Activated T-cell treated with anti-CD3 and anti-CD28 coated beads, Interleukin-2, amount 50 U/mL, for 72 hours (primary cell): ENCODE data around the gene JARID2. TPM values are rescaled to one million over a fixed set of nuclear protein-coding genes. Genes with fewer than 3 reads are reported as not detected.
"Not testable (repeated sequence)": the region's sequence is repeated elsewhere in the genome, so short reads cannot be mapped to it uniquely, and the experiment has no call there.

ENCODE experiments used
- ATAC-seq, 2 donors: fragments of 150-1000 bp; cut with Tn5 transposase; replicated peaks in 1 of 2; 2 replicates each; pipeline ENCODE4 v1.10.0; 2021; ENCODE audit warnings: moderate library complexity in 2 of 2, mild to moderate bottlenecking in 1 of 2
- DNase-seq, 2 donors: peaks; one replicate each; pipeline ENCODE4 v3.0.0; 2021 to 2022; ENCODE audit warnings: mixed read lengths in 1 of 2
- H3K27ac Mint-ChIP-seq: one replicate; pipeline ENCODE4 v1.8.0; 2022; ENCODE audit warnings: mild to moderate bottlenecking, moderate library complexity, mixed read lengths
- H3K27me3 Mint-ChIP-seq: one replicate; pipeline ENCODE4 v1.8.0; 2022; ENCODE audit warnings: low read depth, mixed read lengths
- H3K36me3 Mint-ChIP-seq, 2 donors: one replicate each; pipeline ENCODE4 v1.8.0; 2022; ENCODE audit warnings: mixed read lengths in 2 of 2, mild to moderate bottlenecking in 1 of 2; ENCODE audit not compliant: insufficient read depth in 2 of 2
- H3K4me1 Mint-ChIP-seq: one replicate; pipeline ENCODE4 v1.8.0; 2022; ENCODE audit warnings: low read depth, mixed read lengths
- H3K4me3 Mint-ChIP-seq, 2 donors: one replicate each; pipeline ENCODE4 v1.8.0; 2022; ENCODE audit warnings: mild to moderate bottlenecking in 2 of 2, mixed read lengths in 2 of 2, moderate library complexity in 2 of 2
- H3K9me3 Mint-ChIP-seq, 2 donors: one replicate each; pipeline ENCODE4 v1.8.0; 2022; ENCODE audit warnings: mixed read lengths in 2 of 2
- total RNA-seq, 2 donors: library from RNA; stranded (reverse); gene quantifications; one replicate each; pipeline ENCODE4 v1.2.3, GENCODE V29; 2022

JARID2 gene
- total RNA-seq, 2 donors from 2014 or later = 37.9 to 53.0 TPM

- ATAC-seq (no peak), DNase-seq (no peak)
- Mint-ChIP-seq H3K9me3 (no peaks in the 10 kb centered on the region), H3K27ac (peak overlapping the region; percentile 92), H3K4me3 (peak overlapping the region; percentile 50 to 73), H3K4me1 (peaks cover 90% of the 10 kb centered on the region), H3K36me3 (peaks cover 3 to 21% of the 10 kb centered on the region in 2 donors), H3K27me3 (no peaks in the 10 kb centered on the region)
Observed at GRCh38 chr6:15320693-15321092, 74.8 kb downstream of the JARID2 start.

- no peaks in the 10 kb centered on the region for H3K27me3 Mint-ChIP-seq
- H3K36me3 Mint-ChIP-seq = peaks cover 3 to 22% of the 10 kb centered on the region in 2 donors
Observed at GRCh38 chr6:15322184-15322583, 76.3 kb downstream of the JARID2 start.

DNA sequence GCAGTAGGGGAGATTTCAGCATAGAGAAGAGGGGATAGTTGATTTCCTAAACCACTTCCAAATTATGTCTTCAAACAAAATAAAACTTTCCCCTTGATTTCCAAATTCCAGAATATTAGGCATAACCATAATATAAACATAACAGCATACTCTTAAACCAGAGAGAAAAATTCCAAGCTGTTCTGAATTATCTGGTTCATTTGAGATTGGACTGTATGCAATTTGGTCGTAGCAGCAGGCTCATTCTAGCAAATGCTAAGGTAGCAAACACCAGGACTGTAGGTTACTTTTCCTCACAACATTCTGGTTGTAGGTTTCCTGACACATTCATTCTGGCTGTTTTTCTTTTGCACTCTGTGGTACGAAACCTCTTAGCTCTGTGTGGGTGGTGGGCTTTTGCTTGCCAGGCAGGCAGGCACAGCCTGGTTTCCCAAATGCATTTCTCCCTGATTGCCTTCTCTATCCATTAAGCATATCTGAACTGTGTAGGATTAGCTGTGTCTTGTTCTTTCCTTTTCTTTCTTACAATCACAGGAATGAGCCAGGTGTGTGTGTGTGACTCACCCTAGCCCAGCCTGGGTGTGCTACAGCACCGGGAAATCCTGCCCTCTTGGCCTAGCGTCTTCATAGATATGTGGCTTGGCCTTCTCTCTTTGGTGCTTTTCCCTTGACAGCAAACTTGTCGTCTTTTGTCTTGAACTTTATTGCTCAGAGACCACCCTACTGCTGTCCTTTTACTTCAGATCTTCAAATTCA lies 77.1 kb downstream of the JARID2 start:
- DNase-seq (no peak), ATAC-seq (peak; percentile 21 to 33)
- peaks cover 88% of the 10 kb centered on the region for H3K4me1 Mint-ChIP-seq
- H3K27me3 Mint-ChIP-seq = no peaks in the 10 kb centered on the region
- H3K27ac Mint-ChIP-seq = peak overlapping the region; percentile 87
- H3K36me3 Mint-ChIP-seq = peaks cover 6 to 19% of the 10 kb centered on the region in 2 donors
- no peaks in the 10 kb centered on the region for H3K9me3 Mint-ChIP-seq
- peak overlapping the region; percentile 50 to 64 for H3K4me3 Mint-ChIP-seq

More at GRCh38 chr6:15322184-15322583, 76.3 kb downstream of the JARID2 start:
- Mint-ChIP-seq H3K4me3 (peak overlapping the region; percentile 50 to 64), H3K4me1 (peaks cover 88% of the 10 kb centered on the region), H3K9me3 (no peaks in the 10 kb centered on the region), H3K27ac (peak overlapping the region; percentile 87)
- ATAC-seq (no peak), DNase-seq (no peak)

DNA sequence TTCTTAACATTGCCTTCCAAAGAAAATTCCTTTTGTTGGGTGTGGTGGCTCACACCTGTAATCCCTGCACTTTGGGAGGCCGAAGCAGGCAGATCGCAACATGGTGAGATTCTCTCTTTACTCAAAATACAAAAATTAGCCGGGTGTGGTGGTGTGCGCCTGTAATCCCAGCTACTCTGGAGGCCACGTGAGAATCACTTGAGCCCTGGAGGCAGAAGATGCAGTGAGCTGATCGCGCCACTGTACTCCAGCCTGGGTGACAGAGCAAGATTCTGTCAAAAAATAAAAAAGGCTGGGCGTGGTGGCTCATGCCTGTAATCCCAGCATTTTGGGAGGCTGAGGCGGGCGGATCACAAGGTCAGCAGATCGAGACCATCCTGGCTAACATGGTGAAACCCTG lies 77.7 kb downstream of the JARID2 start:
- peak overlapping the region; percentile 5 for H3K27ac Mint-ChIP-seq
- not testable (repeated sequence) for H3K27me3 Mint-ChIP-seq, ATAC-seq, H3K9me3 Mint-ChIP-seq, DNase-seq
- H3K4me1 Mint-ChIP-seq = peaks cover 88% of the 10 kb centered on the region
- peaks cover 6 to 19% of the 10 kb centered on the region in 2 donors for H3K36me3 Mint-ChIP-seq
- peak overlapping the region; percentile 29 to 33 for H3K4me3 Mint-ChIP-seq

- H3K27me3 Mint-ChIP-seq = no peaks in the 10 kb centered on the region
- peaks cover 6 to 19% of the 10 kb centered on the region in 2 donors for H3K36me3 Mint-ChIP-seq
- DNase-seq = no peak
- no peak for ATAC-seq
- peak overlapping the region in 1 of 2 donors; percentile 15 for H3K4me3 Mint-ChIP-seq
- no peak overlapping the region for H3K27ac Mint-ChIP-seq
- no peaks in the 10 kb centered on the region for H3K9me3 Mint-ChIP-seq
- H3K4me1 Mint-ChIP-seq = peaks cover 88% of the 10 kb centered on the region
Observed at GRCh38 chr6:15324427-15324985, 78.6 kb downstream of the JARID2 start.

GRCh38 chr6:15325540-15325955 lies 79.7 kb downstream of the JARID2 start:
- Mint-ChIP-seq H3K4me1 (peaks cover 88% of the 10 kb centered on the region), H3K4me3 (peak overlapping the region; percentile 54 to 81), H3K36me3 (peaks cover 6 to 19% of the 10 kb centered on the region in 2 donors)

DNA sequence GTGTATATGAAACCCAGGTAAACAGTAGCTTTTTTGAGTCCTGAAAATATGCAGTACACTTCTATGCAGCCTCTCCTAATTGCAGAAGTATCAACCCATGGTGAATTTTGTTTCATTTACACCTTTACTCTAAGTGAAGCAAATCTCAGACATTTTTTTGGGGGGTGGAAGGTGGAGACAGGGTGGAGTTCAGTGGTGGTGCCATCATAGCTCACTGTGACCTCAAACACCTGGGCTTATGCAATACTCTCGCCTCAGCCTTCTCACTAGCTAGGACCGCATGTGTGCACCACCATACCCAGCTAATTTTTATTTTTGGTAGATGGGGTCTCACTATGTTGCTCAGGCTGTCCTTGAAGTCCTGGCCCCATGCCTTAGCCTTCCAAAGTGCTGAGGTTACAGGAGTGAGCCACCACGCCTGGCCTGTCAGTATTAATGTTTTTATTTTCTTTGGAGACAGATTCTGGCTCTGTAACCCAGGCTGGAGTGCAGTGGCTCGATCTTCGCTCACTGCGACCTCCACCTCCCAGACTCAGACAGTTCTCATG lies 80.3 kb downstream of the JARID2 start:
- no peaks in the 10 kb centered on the region for H3K9me3 Mint-ChIP-seq
- ATAC-seq (peak; percentile 31 to 35), DNase-seq (no peak)
- no peaks in the 10 kb centered on the region for H3K27me3 Mint-ChIP-seq
- H3K27ac Mint-ChIP-seq = peak overlapping the region; percentile 82
- peaks cover 6 to 20% of the 10 kb centered on the region in 2 donors for H3K36me3 Mint-ChIP-seq
- H3K4me1 Mint-ChIP-seq = peaks cover 88% of the 10 kb centered on the region
- H3K4me3 Mint-ChIP-seq = peak overlapping the region; percentile 60 to 81

More at GRCh38 chr6:15325540-15325955, 79.7 kb downstream of the JARID2 start:
- Mint-ChIP-seq H3K27ac (peak overlapping the region; percentile 97), H3K27me3 (no peaks in the 10 kb centered on the region), H3K9me3 (no peaks in the 10 kb centered on the region)
- ATAC-seq (peak; percentile 38 to 52), DNase-seq (peak in 1 of 2 donors; percentile 33)

- H3K9me3 Mint-ChIP-seq = no peaks in the 10 kb centered on the region
- peak overlapping the region; percentile 82 for H3K27ac Mint-ChIP-seq
- DNase-seq (peak; percentile 54 to 63), ATAC-seq (peak; percentile 74 to 78)
- H3K27me3 Mint-ChIP-seq = no peaks in the 10 kb centered on the region
- H3K4me3 Mint-ChIP-seq = peak overlapping the region; percentile 60 to 81
- peaks cover 6 to 16% of the 10 kb centered on the region in 2 donors for H3K36me3 Mint-ChIP-seq
- peaks cover 82% of the 10 kb centered on the region for H3K4me1 Mint-ChIP-seq
Observed at GRCh38 chr6:15327271-15327670, 81.4 kb downstream of the JARID2 start.

GRCh38 chr6:15329197-15329671 lies 83.4 kb downstream of the JARID2 start:
- ATAC-seq (no peak), DNase-seq (no peak)
- no peaks in the 10 kb centered on the region for H3K9me3 Mint-ChIP-seq
- peaks cover 7 to 12% of the 10 kb centered on the region in 2 donors for H3K36me3 Mint-ChIP-seq
- H3K27ac Mint-ChIP-seq = peak overlapping the region; percentile 93
- H3K4me3 Mint-ChIP-seq = peak overlapping the region; percentile 52 to 79
- peaks cover 82% of the 10 kb centered on the region for H3K4me1 Mint-ChIP-seq
- H3K27me3 Mint-ChIP-seq = no peaks in the 10 kb centered on the region

DNA sequence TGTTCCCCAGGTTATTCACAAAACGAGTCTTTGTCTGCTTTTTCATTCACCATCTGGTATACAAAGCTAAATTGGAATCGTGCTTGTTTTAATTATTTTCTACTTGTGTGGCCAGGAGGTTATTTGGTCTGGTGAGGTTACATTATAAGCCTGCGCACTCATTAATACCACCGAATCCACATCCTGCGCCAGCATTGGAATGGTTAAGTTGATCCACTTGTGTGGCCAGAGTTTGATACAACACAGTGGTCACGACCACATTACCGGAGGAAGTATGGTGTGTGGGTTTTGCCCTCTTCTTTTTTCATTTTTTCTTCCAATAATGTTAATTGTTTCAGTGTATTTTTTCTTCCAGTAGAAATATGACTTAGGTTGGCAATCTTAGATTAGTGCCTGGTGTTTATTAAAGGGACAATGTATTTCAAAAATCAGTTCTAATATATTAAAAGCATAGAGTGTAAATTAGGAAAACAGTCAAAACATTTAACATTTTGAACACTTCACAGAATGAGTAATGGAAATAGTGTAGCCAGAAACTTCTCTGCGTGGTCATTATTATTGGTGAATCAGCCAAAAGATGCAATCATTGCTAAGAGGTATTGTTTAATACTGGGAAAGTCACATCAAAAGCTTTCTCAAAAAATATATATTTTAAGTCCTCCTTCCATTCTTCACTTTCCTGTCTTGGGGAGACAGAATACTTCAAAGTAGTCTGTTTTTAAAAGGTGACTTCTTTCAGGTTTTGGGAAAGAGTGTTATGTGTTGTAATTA lies 84.5 kb downstream of the JARID2 start:
- peaks cover 86% of the 10 kb centered on the region for H3K4me1 Mint-ChIP-seq
- H3K4me3 Mint-ChIP-seq = peak overlapping the region; percentile 72 to 79
- H3K27me3 Mint-ChIP-seq = no peaks in the 10 kb centered on the region
- H3K9me3 Mint-ChIP-seq = no peaks in the 10 kb centered on the region
- ATAC-seq (no peak), DNase-seq (no peak)
- H3K36me3 Mint-ChIP-seq = peaks cover 6 to 12% of the 10 kb centered on the region in 2 donors
- H3K27ac Mint-ChIP-seq = peak overlapping the region; percentile 93

DNA sequence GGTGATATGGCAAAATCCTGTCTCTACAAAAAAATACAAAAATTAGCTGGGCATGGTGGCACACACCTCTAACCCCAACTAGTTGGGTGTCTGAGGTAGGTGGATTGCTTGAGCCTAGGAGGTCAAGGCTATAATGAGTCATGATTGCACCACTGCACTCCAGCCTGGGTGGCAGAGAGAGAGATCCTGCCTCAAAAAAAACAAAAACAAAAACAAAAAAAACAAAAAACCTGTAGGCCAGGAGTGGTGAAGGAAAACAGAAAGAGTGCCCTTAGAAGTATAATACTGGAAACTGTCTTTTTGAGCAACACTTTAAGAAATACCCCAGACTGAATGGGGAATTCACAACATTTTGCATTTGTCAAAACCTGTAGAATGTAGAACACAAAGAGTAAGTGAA lies 85.3 kb downstream of the JARID2 start:
- DNase-seq = no peak
- peak overlapping the region; percentile 93 for H3K27ac Mint-ChIP-seq
- peak overlapping the region; percentile 72 to 79 for H3K4me3 Mint-ChIP-seq
- peak; percentile 37 to 42 for ATAC-seq
- H3K4me1 Mint-ChIP-seq = peaks cover 88% of the 10 kb centered on the region
- peaks cover 4 to 11% of the 10 kb centered on the region in 2 donors for H3K36me3 Mint-ChIP-seq
- H3K27me3 Mint-ChIP-seq = no peaks in the 10 kb centered on the region
- H3K9me3 Mint-ChIP-seq = no peaks in the 10 kb centered on the region

GRCh38 chr6:15331629-15332251 lies 85.9 kb downstream of the JARID2 start:
- Mint-ChIP-seq H3K4me3 (peak overlapping the region; percentile 72 to 79), H3K27me3 (no peaks in the 10 kb centered on the region), H3K27ac (no peak overlapping the region), H3K4me1 (peaks cover 87% of the 10 kb centered on the region), H3K36me3 (peaks cover 4 to 10% of the 10 kb centered on the region in 2 donors), H3K9me3 (no peaks in the 10 kb centered on the region)
- ATAC-seq = no peak
- DNase-seq = no peak
